ENCODE data around the gene RBM34.

DNA sequence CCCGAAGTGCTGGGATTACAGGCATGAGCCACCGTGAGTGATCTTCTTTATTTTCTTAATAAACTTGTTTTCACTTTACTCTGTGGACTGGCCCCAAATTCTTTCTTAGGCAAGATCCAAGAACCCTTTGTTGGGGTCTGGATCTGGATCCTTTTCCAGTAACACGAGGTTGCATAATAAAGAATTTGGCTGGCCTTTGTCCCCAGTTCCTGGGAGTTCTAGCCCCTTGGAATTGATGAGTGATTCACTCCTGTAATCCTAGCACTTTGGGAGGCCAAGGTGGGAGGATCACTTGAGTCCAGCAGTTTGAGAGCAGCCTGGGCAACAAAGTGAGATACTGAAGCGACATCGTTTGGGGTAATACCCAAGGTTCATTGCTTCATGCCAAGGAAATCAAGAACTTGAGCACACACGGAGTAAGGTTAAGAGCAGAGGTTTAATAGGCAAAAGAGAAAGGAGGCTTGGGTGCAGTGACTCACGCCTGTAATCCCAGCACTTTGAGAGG, 30.2 kb downstream of the RBM34 start:
- no peak for TF ChIP-seq POLR2A (IDR thresholded peaks at IDR 0.05)
- no peak for TF ChIP-seq EP300 (IDR thresholded peaks at IDR 0.05)

Measured in stomach (tissue), 4 donors.